HCT116 (cell line): ENCODE measurements around the gene COMMD9.

ENCODE experiments used
- CEBPB ChIP-seq: IDR thresholded peaks from 2 replicates; pipeline ENCODE4 v1.6.1; 2012; ENCODE audit warnings: low read depth
- EGR1 ChIP-seq: IDR thresholded peaks from 2 replicates; pipeline ENCODE4 v1.6.1; 2012; ENCODE audit warnings: low read depth
- EZH2 ChIP-seq: fragments of 200-600 bp; sonication (generic); IDR thresholded peaks from 2 replicates; pipeline ENCODE4 v1.6.1; 2017; ENCODE audit warnings: antibody characterized with exemption, mixed run types
- MAX ChIP-seq: IDR thresholded peaks from 2 replicates; pipeline ENCODE4 v1.6.1; 2012
- POLR2A ChIP-seq: IDR thresholded peaks from 2 replicates; pipeline ENCODE4 v1.7.0; 2011; ENCODE audit warnings: borderline replicate concordance; ENCODE audit not compliant: insufficient read depth, insufficient read length; ENCODE audit errors: extremely low read depth
- POLR2AphosphoS5 ChIP-seq: IDR thresholded peaks from 2 replicates; pipeline ENCODE4 v1.6.1; 2011; ENCODE audit warnings: mild to moderate bottlenecking, low read depth, low read length, moderate library complexity
- SP1 ChIP-seq: IDR thresholded peaks from 2 replicates; pipeline ENCODE4 v1.6.1; 2012; ENCODE audit warnings: low read depth
- YY1 ChIP-seq: IDR thresholded peaks from 2 replicates; pipeline ENCODE4 v1.6.1; 2011; ENCODE audit warnings: low read length, low read depth, moderate library complexity, mild to moderate bottlenecking; ENCODE audit not compliant: insufficient replicate concordance; ENCODE audit errors: extremely low read depth
- ZBTB33 ChIP-seq: IDR thresholded peaks from 2 replicates; pipeline ENCODE4 v1.6.1; 2011; ENCODE audit warnings: mild to moderate bottlenecking, low read length, moderate library complexity; ENCODE audit not compliant: insufficient replicate concordance; ENCODE audit errors: extremely low read depth
- TF ChIP-seq, protein P1 (sequence below), 3 experiments: fragments of 200-600 bp in 1 of 3; sonication (generic) in 1 of 3; IDR thresholded peaks in 2 of 3; conservative IDR thresholded peaks in 1 of 3; 2 replicates each; pipeline ENCODE4 v1.5.1; 2012 to 2017; ENCODE audit warnings: low read depth in 2 of 3, low read length in 2 of 3, antibody characterized with exemption in 1 of 3, borderline replicate concordance in 1 of 3, control low read depth in 1 of 3, mild to moderate bottlenecking in 1 of 3, mixed read lengths in 1 of 3, mixed run types in 1 of 3, moderate library complexity in 1 of 3; ENCODE audit not compliant: insufficient read depth in 1 of 3

DNA sequence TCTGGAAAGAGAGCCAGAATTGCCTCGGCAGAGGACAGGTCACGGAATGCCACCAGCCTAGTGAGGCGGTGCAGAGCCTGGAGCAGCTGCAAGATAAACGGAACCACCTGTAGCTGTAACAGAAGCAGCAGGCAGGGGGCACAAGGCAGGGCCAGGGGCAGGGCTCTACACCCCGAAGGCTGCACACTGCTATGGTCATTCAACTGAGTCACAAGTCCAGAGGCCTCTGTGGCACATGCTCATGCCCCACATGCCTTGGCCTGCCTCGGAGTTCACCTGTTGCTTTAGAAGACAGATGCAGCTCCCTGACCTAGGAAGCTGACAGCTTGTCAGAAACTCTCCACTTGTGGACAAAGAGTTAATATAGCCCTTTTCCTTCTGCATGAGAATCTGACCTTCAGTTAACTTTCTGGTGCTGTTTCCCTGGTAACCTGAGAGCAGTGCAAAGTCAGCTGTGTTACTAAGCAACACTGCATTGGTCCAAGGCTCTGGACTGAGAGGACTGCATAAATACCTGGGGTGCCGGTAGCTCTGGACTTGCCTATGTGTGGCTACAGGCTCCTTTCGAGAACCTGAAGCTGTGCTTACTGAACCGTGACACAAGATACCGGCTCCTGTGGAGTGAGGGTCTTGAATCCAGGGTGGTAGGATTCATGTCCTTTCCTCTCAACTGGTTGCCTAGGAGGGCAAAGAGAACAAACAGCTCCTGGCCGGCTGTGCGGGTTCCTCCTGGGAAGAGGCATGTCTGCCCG is 10.5 kb downstream of the COMMD9 start:
- TF ChIP-seq POLR2A (no peak), ZBTB33 (no peak), EZH2 (no peak), POLR2AphosphoS5 (no peak), CEBPB (no peak), SP1 (no peak), MAX (no peak), YY1 (no peak), EGR1 (no peak)
- TF ChIP-seq, protein P1, sequence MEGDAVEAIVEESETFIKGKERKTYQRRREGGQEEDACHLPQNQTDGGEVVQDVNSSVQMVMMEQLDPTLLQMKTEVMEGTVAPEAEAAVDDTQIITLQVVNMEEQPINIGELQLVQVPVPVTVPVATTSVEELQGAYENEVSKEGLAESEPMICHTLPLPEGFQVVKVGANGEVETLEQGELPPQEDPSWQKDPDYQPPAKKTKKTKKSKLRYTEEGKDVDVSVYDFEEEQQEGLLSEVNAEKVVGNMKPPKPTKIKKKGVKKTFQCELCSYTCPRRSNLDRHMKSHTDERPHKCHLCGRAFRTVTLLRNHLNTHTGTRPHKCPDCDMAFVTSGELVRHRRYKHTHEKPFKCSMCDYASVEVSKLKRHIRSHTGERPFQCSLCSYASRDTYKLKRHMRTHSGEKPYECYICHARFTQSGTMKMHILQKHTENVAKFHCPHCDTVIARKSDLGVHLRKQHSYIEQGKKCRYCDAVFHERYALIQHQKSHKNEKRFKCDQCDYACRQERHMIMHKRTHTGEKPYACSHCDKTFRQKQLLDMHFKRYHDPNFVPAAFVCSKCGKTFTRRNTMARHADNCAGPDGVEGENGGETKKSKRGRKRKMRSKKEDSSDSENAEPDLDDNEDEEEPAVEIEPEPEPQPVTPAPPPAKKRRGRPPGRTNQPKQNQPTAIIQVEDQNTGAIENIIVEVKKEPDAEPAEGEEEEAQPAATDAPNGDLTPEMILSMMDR (IDR thresholded peaks at IDR 0.05 in 2 of 3, conservative IDR thresholded peaks at IDR 0.05 in 1 of 3; ENCODE audit: borderline replicate concordance in 1 of 3, insufficient read depth in 1 of 3, low read depth in 2 of 3, low read length in 2 of 3), result no peak
